ENCODE measurements around the gene SND1.

Gene SND1

DNA sequence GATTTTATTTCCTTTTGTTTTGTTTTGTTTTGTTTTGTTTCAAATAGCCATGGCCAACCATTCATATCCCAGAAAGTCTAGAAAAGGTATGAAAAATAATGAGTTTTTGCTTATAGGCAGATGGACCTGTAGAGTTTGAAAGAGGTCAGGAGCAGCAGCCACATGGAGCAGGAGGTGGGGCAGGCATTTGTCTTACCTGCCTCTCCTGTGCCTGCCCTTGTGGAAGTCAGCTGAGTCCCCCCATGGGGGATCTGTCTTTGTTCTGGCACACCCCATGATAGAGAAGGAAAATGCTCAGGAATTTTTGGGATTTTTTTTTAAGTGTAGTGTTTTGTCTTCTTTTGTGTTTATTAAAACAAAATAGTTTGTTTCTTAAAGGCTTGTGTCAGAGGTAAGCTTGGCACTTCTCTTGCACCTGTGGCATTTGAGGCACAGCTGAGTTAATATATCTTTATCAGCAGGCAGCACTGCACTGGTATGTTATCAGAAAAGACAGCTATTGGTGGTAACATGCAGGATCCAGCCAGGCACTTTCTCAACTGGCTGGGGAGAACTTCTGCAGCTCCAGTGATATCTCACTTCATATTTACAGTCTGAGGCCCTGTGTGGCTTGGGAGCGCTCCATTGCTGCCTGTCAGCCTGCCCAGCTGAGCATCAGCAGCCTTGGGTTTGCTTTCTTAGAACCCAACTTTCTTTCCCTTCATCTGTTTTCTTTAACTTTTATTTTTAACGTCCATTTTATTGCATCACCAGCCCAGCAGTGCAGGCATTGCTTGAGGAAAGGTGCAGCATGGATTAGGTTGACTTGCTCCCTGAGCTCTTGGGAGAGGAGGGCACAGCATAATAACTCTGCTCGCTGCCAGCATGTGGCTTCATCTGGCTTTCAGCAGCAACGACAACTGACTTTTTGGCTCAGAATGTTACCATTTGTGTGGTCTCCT, 334.9 kb downstream of the SND1 start:
- TF ChIP-seq, protein P1, sequence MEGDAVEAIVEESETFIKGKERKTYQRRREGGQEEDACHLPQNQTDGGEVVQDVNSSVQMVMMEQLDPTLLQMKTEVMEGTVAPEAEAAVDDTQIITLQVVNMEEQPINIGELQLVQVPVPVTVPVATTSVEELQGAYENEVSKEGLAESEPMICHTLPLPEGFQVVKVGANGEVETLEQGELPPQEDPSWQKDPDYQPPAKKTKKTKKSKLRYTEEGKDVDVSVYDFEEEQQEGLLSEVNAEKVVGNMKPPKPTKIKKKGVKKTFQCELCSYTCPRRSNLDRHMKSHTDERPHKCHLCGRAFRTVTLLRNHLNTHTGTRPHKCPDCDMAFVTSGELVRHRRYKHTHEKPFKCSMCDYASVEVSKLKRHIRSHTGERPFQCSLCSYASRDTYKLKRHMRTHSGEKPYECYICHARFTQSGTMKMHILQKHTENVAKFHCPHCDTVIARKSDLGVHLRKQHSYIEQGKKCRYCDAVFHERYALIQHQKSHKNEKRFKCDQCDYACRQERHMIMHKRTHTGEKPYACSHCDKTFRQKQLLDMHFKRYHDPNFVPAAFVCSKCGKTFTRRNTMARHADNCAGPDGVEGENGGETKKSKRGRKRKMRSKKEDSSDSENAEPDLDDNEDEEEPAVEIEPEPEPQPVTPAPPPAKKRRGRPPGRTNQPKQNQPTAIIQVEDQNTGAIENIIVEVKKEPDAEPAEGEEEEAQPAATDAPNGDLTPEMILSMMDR (IDR thresholded peaks at IDR 0.05; ENCODE audit: insufficient read depth, low read length, poor library complexity, severe bottlenecking) = no peak
- DNase-seq (ENCODE audit: extremely low read depth, insufficient read length) = no peak
- no peak overlapping the region for H3K4me3 ChIP-seq (replicated peaks; ENCODE audit: low read depth, low read length)
- no peaks in the 10 kb centered on the region for H3K27me3 ChIP-seq (replicated peaks; ENCODE audit: control insufficient read depth, insufficient read depth, low read length)
- peaks cover 12% of the 10 kb centered on the region for H3K36me3 ChIP-seq (ENCODE audit: control insufficient read depth, insufficient read depth, low read length)

DNA sequence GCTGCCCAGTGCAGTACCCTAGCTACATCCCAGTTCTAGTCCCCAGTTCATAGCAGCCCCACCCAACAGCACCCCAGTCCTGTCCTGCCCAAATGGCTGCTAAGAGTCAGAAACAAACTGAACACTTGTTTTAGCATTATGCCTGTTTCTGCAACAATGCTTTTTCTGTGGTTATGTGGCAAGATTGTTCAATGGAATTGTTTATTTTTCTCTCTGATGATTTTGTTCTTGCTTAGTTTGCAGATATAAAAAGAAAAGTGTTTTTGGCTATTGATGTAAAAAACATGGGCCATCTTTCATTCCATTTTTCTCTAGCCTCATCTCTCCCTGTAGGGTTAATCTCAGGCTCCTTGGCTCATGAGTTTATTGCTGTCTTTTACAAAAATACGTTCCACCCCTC, 336.8 kb downstream of the SND1 start:
- peaks cover 16% of the 10 kb centered on the region for H3K36me3 ChIP-seq (ENCODE audit: control insufficient read depth, insufficient read depth, low read length)
- H3K27me3 ChIP-seq (replicated peaks; ENCODE audit: control insufficient read depth, insufficient read depth, low read length) = no peaks in the 10 kb centered on the region
- H3K4me3 ChIP-seq (replicated peaks; ENCODE audit: low read depth, low read length) = no peak overlapping the region
- no peak for DNase-seq (ENCODE audit: extremely low read depth, insufficient read length)
- TF ChIP-seq, protein P1 (IDR thresholded peaks at IDR 0.05; ENCODE audit: insufficient read depth, low read length, poor library complexity, severe bottlenecking) = no peak

GRCh38 chr7:127993317-127993716, 341.3 kb downstream of the SND1 start:
- TF ChIP-seq, protein P1 (IDR thresholded peaks at IDR 0.05; ENCODE audit: insufficient read depth, low read length, poor library complexity, severe bottlenecking) = no peak
- Histone ChIP-seq H3K4me3 (replicated peaks; ENCODE audit: low read depth, low read length) (no peak overlapping the region), H3K36me3 (ENCODE audit: control insufficient read depth, insufficient read depth, low read length) (peaks cover 23% of the 10 kb centered on the region), H3K27me3 (replicated peaks; ENCODE audit: control insufficient read depth, insufficient read depth, low read length) (no peaks in the 10 kb centered on the region)
- DNase-seq (ENCODE audit: extremely low read depth, insufficient read length) = no peak

- TF ChIP-seq, protein P1 (IDR thresholded peaks at IDR 0.05; ENCODE audit: insufficient read depth, low read length, poor library complexity, severe bottlenecking) = no peak
- Histone ChIP-seq H3K4me3 (replicated peaks; ENCODE audit: low read depth, low read length) (no peak overlapping the region), H3K27me3 (replicated peaks; ENCODE audit: control insufficient read depth, insufficient read depth, low read length) (no peaks in the 10 kb centered on the region), H3K36me3 (ENCODE audit: control insufficient read depth, insufficient read depth, low read length) (peaks cover 26% of the 10 kb centered on the region)
- DNase-seq (ENCODE audit: extremely low read depth, insufficient read length) = no peak
Observed at GRCh38 chr7:127993987-127994386, 342.0 kb downstream of the SND1 start.

DNA sequence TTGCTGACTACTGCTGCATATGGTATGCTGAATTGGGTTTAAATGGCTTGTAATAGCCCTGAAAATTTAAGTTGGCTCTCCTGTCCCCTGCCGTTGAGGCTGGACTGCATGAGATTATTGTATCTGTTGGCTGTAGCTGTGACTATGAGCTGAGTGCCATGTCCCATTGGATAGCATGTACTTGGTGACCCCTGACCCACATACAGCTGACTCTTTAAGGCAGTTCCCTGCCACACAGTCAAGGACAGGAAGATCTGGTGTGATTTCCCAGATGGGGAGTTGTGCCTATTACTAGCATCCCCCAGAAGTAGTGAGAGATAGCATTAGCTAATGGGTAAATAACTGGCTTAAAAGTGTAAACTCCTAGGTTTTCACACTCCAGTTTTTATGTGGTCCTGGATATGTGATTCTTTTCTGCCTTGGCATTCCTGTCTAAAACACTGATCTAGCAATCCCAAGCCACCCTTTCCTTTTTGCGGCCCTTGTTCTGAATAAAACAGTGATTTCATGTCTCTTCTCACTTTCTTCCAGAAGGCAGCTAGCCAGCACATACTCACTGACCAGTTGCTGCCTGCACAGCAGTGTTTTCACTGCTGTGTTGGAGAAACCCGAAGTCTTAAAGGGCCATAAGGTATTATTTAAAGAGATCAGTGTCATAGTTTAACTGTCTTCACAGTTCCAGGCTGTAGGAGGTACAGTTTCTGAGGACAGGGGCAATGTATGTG, 343.3 kb downstream of the SND1 start:
- TF ChIP-seq, protein P1 (IDR thresholded peaks at IDR 0.05; ENCODE audit: insufficient read depth, low read length, poor library complexity, severe bottlenecking) = no peak
- Histone ChIP-seq H3K27me3 (replicated peaks; ENCODE audit: control insufficient read depth, insufficient read depth, low read length) (no peaks in the 10 kb centered on the region), H3K4me3 (replicated peaks; ENCODE audit: low read depth, low read length) (no peak overlapping the region), H3K36me3 (ENCODE audit: control insufficient read depth, insufficient read depth, low read length) (peaks cover 26% of the 10 kb centered on the region)
- DNase-seq (ENCODE audit: extremely low read depth, insufficient read length) = no peak
